Kidney (tissue), 14 donors: Measurements from ENCODE around the gene GSN. TPM values are rescaled to one million over a fixed set of nuclear protein-coding genes. Genes with fewer than 3 reads are reported as not detected.

Source experiments
- DNase-seq, 5 donors: peaks; one replicate each; pipeline ENCODE4 v3.0.0-alpha.2; 2013 to 2020
- FAIRE-seq: peaks from 2 replicates; lab custom pipeline; 2012; peaks lifted over from hg19 to GRCh38; lab: Jason Lieb, UNC
- H3K27ac ChIP-seq, 2 donors: one replicate each; pipeline ENCODE4 v1.7.0; 2013; ENCODE audit warnings: low read depth in 2 of 2, low read length in 2 of 2, inconsistent platforms in 1 of 2
- H3K27me3 ChIP-seq: one replicate; pipeline ENCODE4 v1.7.1; 2013; ENCODE audit warnings: low read length, inconsistent platforms; ENCODE audit not compliant: control insufficient read depth, insufficient read depth
- H3K36me3 ChIP-seq, 3 donors: one replicate each; pipeline versions ENCODE4 v1.7.0 to v1.7.1; 2013; ENCODE audit warnings: low read length in 3 of 3, control low read depth in 1 of 3, inconsistent platforms in 1 of 3; ENCODE audit not compliant: insufficient read depth in 3 of 3, control insufficient read depth in 2 of 3
- H3K4me1 ChIP-seq, 3 donors: one replicate each; pipeline versions ENCODE4 v1.7.0 to v1.7.1; 2013; ENCODE audit warnings: low read length in 3 of 3, inconsistent platforms in 1 of 3, low read depth in 1 of 3; ENCODE audit not compliant: control insufficient read depth in 2 of 3, insufficient read depth in 2 of 3
- H3K4me3 ChIP-seq, 3 donors: one replicate each; pipeline versions ENCODE4 v1.7.0 to v1.8.1; 2013; ENCODE audit warnings: low read length in 3 of 3, control low read depth in 1 of 3, inconsistent platforms in 1 of 3
- H3K9ac ChIP-seq, 3 donors: one replicate each; pipeline versions ENCODE4 v1.7.0 to v1.7.1; 2013; ENCODE audit warnings: low read length in 3 of 3, control low read depth in 1 of 3, inconsistent platforms in 1 of 3
- H3K9me3 ChIP-seq, 3 donors: one replicate each; pipeline versions ENCODE4 v1.7.0 to v1.7.1; 2013; ENCODE audit warnings: low read length in 3 of 3, control low read depth in 1 of 3, inconsistent platforms in 1 of 3; ENCODE audit not compliant: control insufficient read depth in 2 of 3, insufficient read depth in 1 of 3
- CTCF ChIP-seq: IDR thresholded peaks from 3 replicates; pipeline ENCODE4 v1.5.1; 2012; ENCODE audit warnings: mild to moderate bottlenecking, moderate library complexity, borderline replicate concordance; ENCODE audit not compliant: insufficient read depth; ENCODE audit errors: extremely low read depth
- intact Hi-C: fragments of 100-400 bp; cut with DNase I; formaldehyde crosslinking; loops from one replicate; pipeline ENCODE4 v1.11.1; 2022
- polyA plus RNA-seq: library from polyadenylated mRNA; stranded (reverse); fragments of 350-450 nt; fragmentation: Illumina TruSeq; extraction: RNeasy Lipid Tissue Mini Kit (QIAGEN cat#74804); gene quantifications from one replicate; pipeline ENCODE4 v1.2.3, GENCODE V29; 2014; ENCODE audit warnings: low read depth, low replicate concordance; ENCODE audit not compliant: insufficient read depth
- total RNA-seq: library from RNA; stranded (reverse); fragmentation: NEBNext Ultra II Directional; extraction: Animal tissue kit (Norgen Biotek cat#: 25700); gene quantifications from one replicate; pipeline ENCODE4 v1.2.1, GENCODE V29; 2021
- donor health status: control.
- donor health status: control.
- donor health status: control.
- donor health status: control.
- donor health status: control.
- donor health status: DM: yes; HTN: yes; CAD: no.
- donor health status: Normal renal cell carcinoma (clear cell type).

GSN gene
- total and polyA plus RNA-seq, 2 donors from 2014 or later, result 235 to 511 TPM

- Histone ChIP-seq H3K9me3 (no peaks in the 10 kb centered on the region), H3K4me3 (no peak overlapping the region), H3K27me3 (no peaks in the 10 kb centered on the region), H3K36me3 (no peaks in the 10 kb centered on the region), H3K9ac (peak overlapping the region in 1 of 3 donors; percentile 36), H3K4me1 (peaks cover 3 to 37% (median 31%) of the 10 kb centered on the region in 3 donors), H3K27ac (peak overlapping the region; percentile 14 to 49)
- peak in 1 of 5 donors; percentile 6 for DNase-seq
- no peak for FAIRE-seq
- intact Hi-C loops, result no loop called here
- no peak for TF ChIP-seq CTCF
Measured at GRCh38 chr9:121296213-121297127, 28.5 kb downstream of the GSN start.

- Histone ChIP-seq H3K27me3 (no peaks in the 10 kb centered on the region), H3K4me3 (no peak overlapping the region), H3K27ac (no peak overlapping the region), H3K4me1 (peaks cover 3 to 37% (median 31%) of the 10 kb centered on the region in 3 donors), H3K9me3 (no peaks in the 10 kb centered on the region), H3K36me3 (peaks cover 0 to 6% (median 3%) of the 10 kb centered on the region in 3 donors), H3K9ac (no peak overlapping the region)
- FAIRE-seq, result no peak
- no peak for DNase-seq
- no peak for TF ChIP-seq CTCF
- intact Hi-C loops, result no loop called here
Measured at GRCh38 chr9:121297389-121297788, 29.4 kb downstream of the GSN start.

GRCh38 chr9:121298016-121298538 lies 30.1 kb downstream of the GSN start:
- H3K4me1 ChIP-seq, result peaks cover 3 to 37% (median 31%) of the 10 kb centered on the region in 3 donors
- H3K9me3 ChIP-seq, result no peaks in the 10 kb centered on the region
- H3K4me3 ChIP-seq, result no peak overlapping the region
- no peak overlapping the region for H3K9ac ChIP-seq
- intact Hi-C loops, result no loop called here
- TF ChIP-seq CTCF, result no peak
- FAIRE-seq (no peak), DNase-seq (peak in 1 of 5 donors; percentile 21)
- no peaks in the 10 kb centered on the region for H3K27me3 ChIP-seq
- peaks cover 0 to 12% (median 9%) of the 10 kb centered on the region in 3 donors for H3K36me3 ChIP-seq
- H3K27ac ChIP-seq, result peak overlapping the region; percentile 81 to 87
